K562 (cell line): ENCODE data around the gene RNPEP. TPM values are rescaled to one million over a fixed set of nuclear protein-coding genes. Genes with fewer than 3 reads are reported as not detected.
A peak's percentile ranks its signal among the peaks of the same experiment; 100 is the strongest.

Experiments
- ATAC-seq: fragments of 200-7000 bp; cut with Tn5 transposase; 3 replicates; pipeline ENCODE4 v1.9.1; 2020; ENCODE audit warnings: moderate library complexity
- BruUV-seq: library from RNA; stranded (reverse); fragments of 400-500 nt; replicated peaks from 2 replicates; lab custom pipeline; 2021; lab: Mats Ljungman, UMichigan
- CTCF ChIA-PET: fragments of 300-600 bp; formaldehyde crosslinking; extraction: SDS; loops from one replicate; lab custom pipeline; 2021; ENCODE audit warnings: low intra/inter-chr PET ratio; lab: Yijun Ruan, JAX
- POLR2A ChIA-PET: fragments of 300-600, 350-650 bp; sonication (Branson Sonifier 250); formaldehyde crosslinking; extraction: SDS; loops from one replicate; lab custom pipeline; 2021; ENCODE audit warnings: antibody characterized with exemption, inconsistent platforms; lab: Yijun Ruan, JAX
- DNase-seq, 4 experiments: peaks; one replicate each; pipeline versions ENCODE4 v3.0.0 to v3.0.0-alpha.2; 2011 to 2018; ENCODE audit warnings: low spot score in 3 of 4, mixed read lengths in 3 of 4; ENCODE audit errors: extremely low read depth in 1 of 4
- FAIRE-seq: peaks from 2 replicates; lab custom pipeline; 2011; peaks lifted over from hg19 to GRCh38; lab: Jason Lieb, UNC
- H2AFZ ChIP-seq: 2 replicates; pipeline ENCODE4 v1.6.0; 2011; ENCODE audit warnings: low read depth, low read length, control low read depth, inconsistent platforms
- H3K27ac ChIP-seq: fragments of 200-600 bp; 3 replicates; pipeline ENCODE4 v1.8.0; 2011; ENCODE audit warnings: low read depth, mild to moderate bottlenecking, control low read depth, inconsistent platforms, low read length, moderate library complexity, mixed read lengths; ENCODE audit errors: extremely low read depth
- H3K27me3 ChIP-seq, 2 experiments: fragments of 300-600 bp in 1 of 2; 2 replicates in 1 of 2; 3 replicates in 1 of 2; pipeline versions ENCODE4 v1.6.0 to v1.8.0; 2011; ENCODE audit warnings: inconsistent platforms in 2 of 2, low read length in 2 of 2, mild to moderate bottlenecking in 1 of 2, mixed read lengths in 1 of 2, moderate library complexity in 1 of 2; ENCODE audit not compliant: control insufficient read depth in 2 of 2, insufficient read depth in 2 of 2
- H3K36me3 ChIP-seq: fragments of 300-600 bp; 3 replicates; pipeline ENCODE4 v1.8.0; 2011; ENCODE audit warnings: mild to moderate bottlenecking, low read length, inconsistent platforms; ENCODE audit not compliant: control insufficient read depth, insufficient read depth
- H3K4me1 ChIP-seq, 2 experiments: fragments of 200-600 bp in 1 of 2; replicated peaks in 1 of 2; 2 replicates in 1 of 2; 3 replicates in 1 of 2; pipeline versions ENCODE4 v1.5.1 to v1.8.0; 2011; ENCODE audit warnings: inconsistent platforms in 2 of 2, low read length in 2 of 2, mild to moderate bottlenecking in 1 of 2, mixed read lengths in 1 of 2, moderate library complexity in 1 of 2; ENCODE audit not compliant: control insufficient read depth in 2 of 2, insufficient read depth in 2 of 2
- H3K4me2 ChIP-seq: 2 replicates; pipeline ENCODE4 v1.6.1; 2011; ENCODE audit warnings: low read length, control low read depth, inconsistent platforms, mixed read lengths; ENCODE audit not compliant: insufficient read depth
- H3K4me3 ChIP-seq: fragments of 200-600 bp; sonication (generic), shearing (Covaris generic); 2 replicates; pipeline ENCODE4 v1.5.1; 2016; ENCODE audit warnings: control low read depth, inconsistent platforms
- H3K79me2 ChIP-seq: fragments of 200-600 bp; 3 replicates; pipeline ENCODE4 v1.8.0; 2011; ENCODE audit warnings: low read length, inconsistent platforms; ENCODE audit not compliant: control insufficient read depth, insufficient read depth
- H3K9ac ChIP-seq, 2 experiments: 2 replicates each; pipeline versions ENCODE4 v1.6.0 to v1.6.1; 2011; ENCODE audit warnings: low read depth in 2 of 2, low read length in 2 of 2, control low read depth in 1 of 2, inconsistent platforms in 1 of 2, mild to moderate bottlenecking in 1 of 2, mixed read lengths in 1 of 2; ENCODE audit not compliant: insufficient read depth in 1 of 2
- H3K9me1 ChIP-seq: one replicate; pipeline ENCODE4 v1.6.0; 2011; ENCODE audit warnings: inconsistent platforms, mild to moderate bottlenecking, low read length, moderate library complexity; ENCODE audit not compliant: control insufficient read depth, insufficient read depth
- H3K9me3 ChIP-seq: replicated peaks from 2 replicates; pipeline ENCODE4 v1.5.1; 2011; ENCODE audit warnings: low read depth, low read length, inconsistent platforms; ENCODE audit not compliant: control insufficient read depth, insufficient read depth
- H4K20me1 ChIP-seq: replicated peaks from 2 replicates; pipeline ENCODE4 v1.6.1; 2011; ENCODE audit warnings: low read length, inconsistent platforms, mixed read lengths; ENCODE audit not compliant: control insufficient read depth, insufficient read depth
- ARHGAP35 ChIP-seq: fragments of 450-650 bp; IDR thresholded peaks from 2 replicates; pipeline ENCODE4 v1.6.1; 2018; ENCODE audit not compliant: partially characterized antibody
- CBFA2T2 ChIP-seq: fragments of 450-650 bp; conservative IDR thresholded peaks from 2 replicates; pipeline ENCODE4 v1.6.1; 2017; ENCODE audit warnings: mild to moderate bottlenecking
- HDGF ChIP-seq: fragments of 450-650 bp; IDR thresholded peaks from 2 replicates; pipeline ENCODE4 v1.6.1; 2016
- LEF1 ChIP-seq: fragments of 450-650 bp; IDR thresholded peaks from 2 replicates; pipeline ENCODE4 v1.6.1; 2016; ENCODE audit warnings: mild to moderate bottlenecking
- MED1 ChIP-seq: sonication (generic); formaldehyde crosslinking; IDR thresholded peaks from 2 replicates; pipeline ENCODE4 v1.8.1; 2023; ENCODE audit warnings: missing genetic modification reagents, borderline replicate concordance
- MLLT1 ChIP-seq, 2 experiments: fragments of 450-650 bp; IDR thresholded peaks; 2 replicates each; pipeline ENCODE4 v1.6.1; 2016
- MXD1 ChIP-seq: fragments of 250-450 bp; sonication (Bioruptor Pico); IDR thresholded peaks from 2 replicates; pipeline ENCODE4 v1.8.0; 2021; ENCODE audit warnings: borderline replicate concordance, mild to moderate bottlenecking, moderate library complexity; ENCODE audit not compliant: poor library complexity, severe bottlenecking
- NBN ChIP-seq: fragments of 450-650 bp; IDR thresholded peaks from 2 replicates; pipeline ENCODE4 v1.6.1; 2016; ENCODE audit warnings: low read depth, mild to moderate bottlenecking
- NFIC ChIP-seq: fragments of 450-650 bp; IDR thresholded peaks from 2 replicates; pipeline ENCODE4 v1.6.1; 2017; ENCODE audit warnings: mild to moderate bottlenecking, inconsistent platforms
- NUFIP1 ChIP-seq: fragments of 450-650 bp; IDR thresholded peaks from 2 replicates; pipeline ENCODE4 v1.6.1; 2018; ENCODE audit not compliant: partially characterized antibody
- PRMT5 ChIP-seq: sonication (generic); formaldehyde crosslinking; IDR thresholded peaks from 2 replicates; pipeline ENCODE4 v1.5.0; 2020; ENCODE audit warnings: missing genetic modification reagents
- PRPF4 ChIP-seq: fragments of 200-400 bp; formaldehyde crosslinking; IDR thresholded peaks from one replicate; pipeline ENCODE4 v1.6.1; 2017; ENCODE audit warnings: low read length, low read depth, mild to moderate bottlenecking; ENCODE audit not compliant: insufficient read depth, poor library complexity, severe bottlenecking
- RBFOX2 ChIP-seq: fragments of 200-400 bp; formaldehyde crosslinking; IDR thresholded peaks from 2 replicates; pipeline ENCODE4 v1.6.1; 2017; ENCODE audit warnings: low read depth, mild to moderate bottlenecking, low read length, moderate library complexity
- RHOXF2B ChIP-seq: fragments of 250-450 bp; sonication (Bioruptor Pico); conservative IDR thresholded peaks from 2 replicates; pipeline ENCODE4 v1.5.1; 2021
- ZNF197 ChIP-seq: fragments of 200-800 bp; sonication (Bioruptor generic); IDR thresholded peaks from 2 replicates; pipeline ENCODE4 v1.6.1; 2016; ENCODE audit warnings: low read depth, missing genetic modification characterization, missing compliant biosample characterization
- ZNF274 ChIP-seq: IDR thresholded peaks from 2 replicates; pipeline ENCODE4 v1.6.1; 2011; ENCODE audit warnings: low read depth, mild to moderate bottlenecking, low read length, moderate library complexity, borderline replicate concordance
- ZNF384 ChIP-seq: IDR thresholded peaks from 2 replicates; pipeline ENCODE4 v1.6.1; 2012; ENCODE audit warnings: low read depth, low read length, improper control_type of control experiment
- ZNF766 ChIP-seq: fragments of 200-800 bp; sonication (Bioruptor generic); conservative IDR thresholded peaks from 2 replicates; pipeline ENCODE4 v1.6.1; 2016; ENCODE audit warnings: missing genetic modification characterization, missing compliant biosample characterization
- WGBS: fragments of 100-300 bp; shearing (Covaris generic); methylation state at CpG from one replicate; pipeline ENCODE4 v1.1.6; 2016; ENCODE audit warnings: low coverage, mixed read lengths; ENCODE audit not compliant: insufficient coverage; ENCODE audit errors: missing lambda C conversion rate; 5-methylcytosine and 5-hydroxymethylcytosine counted together
- in situ Hi-C: fragments of 300-500 bp; cut with MboI; formaldehyde crosslinking; loops from 4 replicates; pipeline ENCODE4 v1.15.0; 2018; ENCODE audit warnings: inconsistent platforms, mixed read lengths
- intact Hi-C: fragments of 100-400 bp; cut with micrococcal nuclease; formaldehyde crosslinking; loops from 2 replicates; pipeline ENCODE4 v1.14.2; 2022
- polyA plus RNA-seq, 8 experiments: library from polyadenylated mRNA; depleted of rRNA in 4 of 8; stranded (reverse) in 5 of 8; unstranded in 3 of 8; fragments of >200 nt; fragmentation: Nextera tagmentation in 2 of 8; fragmentation: Illumina TruSeq in 1 of 8; extraction: Ambion mirVana in 2 of 8; extraction: Trizol in 1 of 8; gene quantifications; 2 replicates each; pipeline versions ENCODE4 v1.2.1 to v1.2.3, GENCODE V29; 2011 to 2014; ENCODE audit warnings: inconsistent platforms in 1 of 8, missing spikeins in 1 of 8
- total RNA-seq, 7 experiments: library from RNA; depleted of rRNA in 6 of 7; stranded (reverse); fragments of >200 nt in 6 of 7; fragmentation: Illumina TruSeq in 2 of 7; extraction: Trizol in 2 of 7; gene quantifications; 2 replicates each; pipeline versions ENCODE4 v1.2.1 to v1.2.3, GENCODE V29; 2011 to 2021; ENCODE audit warnings: low replicate concordance in 1 of 7

Gene RNPEP
- total and polyA plus RNA-seq, 9 of the 15 experiments (the other 6 are each of a cell fraction or from before 2014, with no cell fraction given) = 27.5 to 131 (median 63.4) TPM

- TF ChIP-seq MXD1 (CRISPR knock-in tag) = no peak
- TF ChIP-seq RHOXF2B (CRISPR knock-in tag) = 0 out of 2 replicates have a peak, but pooled peaks have one; percentile 33
- TF ChIP-seq LEF1 = peak; percentile 63; the same call in 1 of the 2 replicates
- TF ChIP-seq NBN = no peak
- TF ChIP-seq RBFOX2 = peak; percentile 30; the same call in 1 of the 2 replicates
- TF ChIP-seq NUFIP1 = peak; percentile 22
- peak; percentile 7 for TF ChIP-seq ARHGAP35
- TF ChIP-seq ZNF766 (CRISPR knock-in tag) = no peak
Observed at GRCh38 chr1:202017749-202018467, 35.5 kb downstream of the RNPEP start (continued).

- peak overlapping the region; percentile 53 for H3K27ac ChIP-seq
- H3K4me2 ChIP-seq = peak overlapping the region; percentile 62
- no peak overlapping the region for H3K4me3 ChIP-seq
- peak overlapping the region; percentile 17 to 87; a peak in 3 of 4 replicates for H3K9ac ChIP-seq
- 3% methylated on average over 18 of the region's 19 CpGs for WGBS
- in situ Hi-C loops = no loop called here
- H3K9me1 ChIP-seq = no peaks in the 10 kb centered on the region
- intact Hi-C loops = loop anchor here (2.0 kb wide), 1 partner anchor 58 kb away; no protein-coding TSS in a partner anchor
- BruUV-seq = no TSS peak
- ATAC-seq (peak; percentile 94), FAIRE-seq (peak; percentile 92), DNase-seq (peak; percentile 92 to 93 (median 92))
- H4K20me1 ChIP-seq = 0 out of 2 replicates have a peak, but pooled peaks cover 3% of the 10 kb centered on the region
- H3K27me3 ChIP-seq = peaks cover 5 to 7% of the 10 kb centered on the region in 2 experiments; a peak in 4 of 5 replicates
- H3K4me1 ChIP-seq = peaks cover 30 to 39% of the 10 kb centered on the region in 2 experiments
- H3K36me3 ChIP-seq = no peaks in the 10 kb centered on the region
- POLR2A ChIA-PET = interaction anchor here (0.6 to 1.3 kb wide), 5 partner anchors 15 to 259 kb away, joined by 3 to 5 read pairs (median 4); no protein-coding TSS in a partner anchor
- CTCF ChIA-PET = interaction anchor here (1.0 kb wide), 1 partner anchor 116 kb away, joined by 3 read pairs; no protein-coding TSS in a partner anchor
- H3K9me3 ChIP-seq = no peaks in the 10 kb centered on the region
- H3K79me2 ChIP-seq = no peaks in the 10 kb centered on the region
- peak overlapping the region; percentile 75 for H2AFZ ChIP-seq
- TF ChIP-seq MLLT1 (IDR thresholded peaks at IDR 0.05) (peak; percentile 72 to 77), MED1 (CRISPR knock-in tag) (no peak), CBFA2T2 (peak; percentile 77), ZNF274 (no peak), ZNF197 (CRISPR knock-in tag) (no peak), NFIC (peak; percentile 30; the same call in 1 of the 2 replicates), PRMT5 (no peak), HDGF (peak; percentile 70; the same call in 1 of the 2 replicates), ZNF384 (no peak), PRPF4 (no peak)
Observed at GRCh38 chr1:202018468-202019234, 36.2 kb downstream of the RNPEP start.
